GM23338 (cell line): Measurements from ENCODE around the gene TK1. TPM values are rescaled to one million over a fixed set of nuclear protein-coding genes. Genes with fewer than 3 reads are reported as not detected.

Experiments
- ATAC-seq: fragments of 200-7000 bp; cut with Tn5 transposase; 3 replicates; pipeline ENCODE4 v1.9.1; 2020
- DNase-seq: peaks from one replicate; pipeline ENCODE4 v3.0.0-alpha.2; 2015; ENCODE audit warnings: low spot score
- H2AFZ ChIP-seq: fragments of 200-600 bp; sonication (generic); 2 replicates; pipeline ENCODE4 v1.8.0; 2016; ENCODE audit warnings: antibody characterized with exemption, mild to moderate bottlenecking, moderate library complexity
- H3F3A ChIP-seq: fragments of 200-600 bp; sonication (generic); replicated peaks from 2 replicates; pipeline ENCODE4 v1.8.0; 2017; ENCODE audit warnings: antibody characterized with exemption, mixed run types, low read depth
- H3K27ac ChIP-seq: fragments of 200-600 bp; sonication (generic); 2 replicates; pipeline ENCODE4 v1.6.1; 2016; ENCODE audit warnings: low read depth
- H3K27me3 ChIP-seq: fragments of 200-600 bp; sonication (generic); 2 replicates; pipeline ENCODE4 v1.8.0; 2016; ENCODE audit warnings: mild to moderate bottlenecking, mixed run types, moderate library complexity; ENCODE audit not compliant: insufficient read depth
- H3K36me3 ChIP-seq: fragments of 200-600 bp; sonication (generic); 2 replicates; pipeline ENCODE4 v1.8.0; 2016; ENCODE audit warnings: mild to moderate bottlenecking; ENCODE audit not compliant: insufficient read depth
- H3K4me1 ChIP-seq: fragments of 200-600 bp; sonication (generic); 2 replicates; pipeline ENCODE4 v1.8.0; 2016; ENCODE audit warnings: mild to moderate bottlenecking, moderate library complexity; ENCODE audit not compliant: insufficient read depth
- H3K4me2 ChIP-seq: fragments of 200-600 bp; sonication (generic); 2 replicates; pipeline ENCODE4 v1.7.1; 2017; ENCODE audit warnings: mixed run types
- H3K4me3 ChIP-seq: fragments of 200-600 bp; sonication (generic); 2 replicates; pipeline ENCODE4 v1.6.1; 2016; ENCODE audit warnings: mixed run types
- H3K79me2 ChIP-seq: fragments of 200-600 bp; sonication (generic); replicated peaks from 2 replicates; pipeline ENCODE4 v1.8.0; 2017; ENCODE audit warnings: mild to moderate bottlenecking; ENCODE audit not compliant: insufficient read depth
- H3K9me2 ChIP-seq: fragments of 200-600 bp; sonication (generic); 2 replicates; pipeline ENCODE4 v1.8.0; 2017; ENCODE audit not compliant: insufficient read depth
- H4K20me1 ChIP-seq: fragments of 200-600 bp; sonication (generic); replicated peaks from 2 replicates; pipeline ENCODE4 v1.8.0; 2017; ENCODE audit warnings: mild to moderate bottlenecking; ENCODE audit not compliant: insufficient read depth
- H3K27ac Mint-ChIP-seq: 2 replicates; pipeline ENCODE4 v1.8.0; 2020; ENCODE audit warnings: inconsistent platforms, mild to moderate bottlenecking, moderate library complexity, mixed read lengths
- H3K27me3 Mint-ChIP-seq: 3 replicates; pipeline ENCODE4 v1.8.0; 2022; ENCODE audit warnings: low read depth, mild to moderate bottlenecking, moderate library complexity, mixed read lengths, inconsistent platforms; ENCODE audit not compliant: insufficient read depth, poor library complexity
- H3K36me3 Mint-ChIP-seq: 3 replicates; pipeline ENCODE4 v1.8.0; 2021; ENCODE audit warnings: low read depth, mild to moderate bottlenecking, inconsistent platforms, moderate library complexity, mixed read lengths
- H3K4me1 Mint-ChIP-seq: 3 replicates; pipeline ENCODE4 v1.8.0; 2020; ENCODE audit warnings: mild to moderate bottlenecking, inconsistent platforms, mixed read lengths
- H3K4me3 Mint-ChIP-seq: 3 replicates; pipeline ENCODE4 v1.8.0; 2021; ENCODE audit warnings: moderate library complexity, mild to moderate bottlenecking, inconsistent platforms, mixed read lengths
- H3K9me3 Mint-ChIP-seq: 3 replicates; pipeline ENCODE4 v1.8.0; 2020; ENCODE audit warnings: moderate library complexity, mild to moderate bottlenecking, inconsistent platforms, mixed read lengths
- EZH2phosphoT487 ChIP-seq: fragments of 200-600 bp; sonication (generic); IDR thresholded peaks from one replicate; pipeline ENCODE4 v1.8.1; 2018; ENCODE audit warnings: antibody characterized with exemption; ENCODE audit not compliant: unreplicated experiment
- JUNB ChIP-seq: IDR thresholded peaks from one replicate; pipeline ENCODE4 v1.6.1; 2016; ENCODE audit warnings: antibody characterized with exemption; ENCODE audit not compliant: unreplicated experiment
- NANOG ChIP-seq: IDR thresholded peaks from 2 replicates; pipeline ENCODE4 v1.6.1; 2016; ENCODE audit warnings: antibody characterized with exemption, borderline replicate concordance
- POLR2AphosphoS5 ChIP-seq: IDR thresholded peaks from 2 replicates; pipeline ENCODE4 v1.6.1; 2016; ENCODE audit warnings: antibody characterized with exemption, low read depth
- STAT1 ChIP-seq: IDR thresholded peaks from one replicate; pipeline ENCODE4 v1.6.1; 2016; ENCODE audit warnings: antibody characterized with exemption; ENCODE audit not compliant: unreplicated experiment
- ZNF331 ChIP-seq: fragments of 250-450 bp; sonication (Bioruptor Pico); IDR thresholded peaks from 2 replicates; pipeline ENCODE4 v1.5.0; 2020; ENCODE audit warnings: low read depth, mild to moderate bottlenecking, moderate library complexity
- polyA plus RNA-seq: library from polyadenylated mRNA; unstranded; fragments of >200 nt; fragmentation: Nextera tagmentation; extraction: Ambion mirVana; gene quantifications from 2 replicates; pipeline ENCODE4 v1.2.1, GENCODE V29; 2016
- total RNA-seq: library from RNA; depleted of rRNA; stranded (reverse); fragments of >200 nt; shearing (Covaris generic); gene quantifications from 2 replicates; pipeline ENCODE4 v1.2.3, GENCODE V29; 2014
- TF ChIP-seq, protein P1 (sequence below): IDR thresholded peaks from one replicate; pipeline ENCODE4 v1.6.1; 2018; ENCODE audit warnings: antibody characterized with exemption; ENCODE audit not compliant: unreplicated experiment
- TF ChIP-seq, protein P2 (sequence below): fragments of 250-450 bp; sonication (Bioruptor Pico); IDR thresholded peaks from 2 replicates; pipeline ENCODE4 v1.5.0; 2020; ENCODE audit warnings: mild to moderate bottlenecking, moderate library complexity

Gene TK1
- total and polyA plus RNA-seq, 2 experiments from 2014 or later: 74.5 to 84.4 TPM

DNA sequence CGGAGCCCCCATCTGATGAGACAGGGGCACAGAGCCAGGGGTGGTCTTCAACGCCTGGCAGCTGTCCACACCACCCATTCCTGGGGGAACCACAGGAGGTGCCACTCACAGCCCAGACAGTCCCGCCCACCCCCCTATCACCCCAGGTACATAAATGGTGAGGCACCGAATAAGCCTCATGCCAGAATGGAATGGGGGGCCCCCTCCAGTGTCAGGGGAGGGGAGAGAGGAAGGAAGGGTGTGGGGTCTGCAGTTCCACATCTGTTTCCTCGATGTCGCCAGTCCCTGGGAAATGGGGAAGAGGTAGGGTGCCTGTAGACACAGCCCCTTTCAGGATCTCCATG lies 60.0 kb downstream of the TK1 start:
- peaks cover 20% of the 10 kb centered on the region for H3K27me3 Mint-ChIP-seq
- no peak for TF ChIP-seq JUNB
- TF ChIP-seq, protein P1, sequence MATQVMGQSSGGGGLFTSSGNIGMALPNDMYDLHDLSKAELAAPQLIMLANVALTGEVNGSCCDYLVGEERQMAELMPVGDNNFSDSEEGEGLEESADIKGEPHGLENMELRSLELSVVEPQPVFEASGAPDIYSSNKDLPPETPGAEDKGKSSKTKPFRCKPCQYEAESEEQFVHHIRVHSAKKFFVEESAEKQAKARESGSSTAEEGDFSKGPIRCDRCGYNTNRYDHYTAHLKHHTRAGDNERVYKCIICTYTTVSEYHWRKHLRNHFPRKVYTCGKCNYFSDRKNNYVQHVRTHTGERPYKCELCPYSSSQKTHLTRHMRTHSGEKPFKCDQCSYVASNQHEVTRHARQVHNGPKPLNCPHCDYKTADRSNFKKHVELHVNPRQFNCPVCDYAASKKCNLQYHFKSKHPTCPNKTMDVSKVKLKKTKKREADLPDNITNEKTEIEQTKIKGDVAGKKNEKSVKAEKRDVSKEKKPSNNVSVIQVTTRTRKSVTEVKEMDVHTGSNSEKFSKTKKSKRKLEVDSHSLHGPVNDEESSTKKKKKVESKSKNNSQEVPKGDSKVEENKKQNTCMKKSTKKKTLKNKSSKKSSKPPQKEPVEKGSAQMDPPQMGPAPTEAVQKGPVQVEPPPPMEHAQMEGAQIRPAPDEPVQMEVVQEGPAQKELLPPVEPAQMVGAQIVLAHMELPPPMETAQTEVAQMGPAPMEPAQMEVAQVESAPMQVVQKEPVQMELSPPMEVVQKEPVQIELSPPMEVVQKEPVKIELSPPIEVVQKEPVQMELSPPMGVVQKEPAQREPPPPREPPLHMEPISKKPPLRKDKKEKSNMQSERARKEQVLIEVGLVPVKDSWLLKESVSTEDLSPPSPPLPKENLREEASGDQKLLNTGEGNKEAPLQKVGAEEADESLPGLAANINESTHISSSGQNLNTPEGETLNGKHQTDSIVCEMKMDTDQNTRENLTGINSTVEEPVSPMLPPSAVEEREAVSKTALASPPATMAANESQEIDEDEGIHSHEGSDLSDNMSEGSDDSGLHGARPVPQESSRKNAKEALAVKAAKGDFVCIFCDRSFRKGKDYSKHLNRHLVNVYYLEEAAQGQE: no peak
- ATAC-seq (no peak), DNase-seq (no peak)
- Histone ChIP-seq H3K36me3 (0 out of 2 replicates have a peak, but pooled peaks cover 5% of the 10 kb centered on the region), H3K79me2 (0 out of 2 replicates have a peak, but pooled peaks cover 5% of the 10 kb centered on the region), H3K9me2 (no peaks in the 10 kb centered on the region), H3K4me3 (peak overlapping the region; percentile 95), H3K4me2 (peak overlapping the region; percentile 99), H4K20me1 (no peaks in the 10 kb centered on the region), H2AFZ (no peak overlapping the region), H3F3A (0 out of 2 replicates have a peak, but pooled peaks cover 7% of the 10 kb centered on the region), H3K27me3 (peaks cover 10% of the 10 kb centered on the region), H3K4me1 (peaks cover 28% of the 10 kb centered on the region), H3K27ac (no peak overlapping the region)
- no peaks in the 10 kb centered on the region for H3K9me3 Mint-ChIP-seq
- peaks cover 18% of the 10 kb centered on the region for H3K36me3 Mint-ChIP-seq
- peak overlapping the region; percentile 67; the same call in 1 of the 2 replicates for H3K27ac Mint-ChIP-seq
- peak overlapping the region; percentile 80 for H3K4me3 Mint-ChIP-seq
- H3K4me1 Mint-ChIP-seq: peaks cover 20% of the 10 kb centered on the region

DNA sequence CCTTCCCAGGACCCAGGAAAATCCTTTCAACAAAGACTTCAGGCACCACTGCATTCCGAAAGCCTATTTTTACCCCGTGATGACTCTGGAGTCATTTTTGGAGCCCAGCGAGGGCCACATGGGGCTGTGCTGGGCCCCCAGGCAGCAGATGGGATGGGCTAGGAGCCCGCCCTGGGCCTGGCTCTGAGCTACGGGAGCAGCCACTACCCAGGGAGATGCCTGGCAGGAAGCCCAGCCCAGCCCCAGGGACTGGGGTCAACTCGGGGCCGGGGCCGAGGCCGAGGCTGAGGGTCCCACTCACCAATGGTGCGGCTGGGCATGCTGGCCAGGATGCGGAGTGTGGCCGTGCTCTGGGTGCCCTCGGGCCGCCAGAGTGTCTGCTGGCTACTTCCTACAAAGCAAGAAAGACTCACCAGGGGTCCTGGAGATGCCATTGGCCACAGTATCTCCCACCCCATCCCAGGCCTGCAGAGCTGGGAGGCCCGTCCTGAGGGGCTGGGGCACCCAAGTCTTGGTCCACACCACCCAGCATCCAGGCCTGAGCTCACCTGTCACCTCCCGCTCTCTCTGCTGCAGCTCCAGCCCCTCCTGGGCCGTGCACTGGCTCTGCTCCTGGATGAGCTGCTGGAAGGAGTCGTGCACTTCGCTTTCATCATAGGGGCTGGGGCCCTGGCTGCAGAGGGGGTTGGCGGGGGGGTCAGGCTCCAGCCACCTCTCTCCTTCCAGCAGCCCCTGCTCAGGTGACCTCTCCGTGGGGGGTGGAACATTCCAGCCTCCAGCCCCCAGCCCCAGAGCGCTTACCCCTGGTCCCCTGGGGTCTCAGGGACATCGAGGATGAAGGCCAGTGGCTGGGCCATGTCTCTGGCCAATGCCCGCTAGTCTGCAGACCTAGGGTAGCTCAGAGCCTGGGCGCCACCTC lies 60.6 kb downstream of the TK1 start:
- no peak overlapping the region for H2AFZ ChIP-seq
- Mint-ChIP-seq H3K36me3 (peaks cover 21% of the 10 kb centered on the region), H3K27ac (no peak overlapping the region), H3K4me3 (no peak overlapping the region), H3K27me3 (peaks cover 20% of the 10 kb centered on the region), H3K4me1 (peaks cover 20% of the 10 kb centered on the region), H3K9me3 (no peaks in the 10 kb centered on the region)
- H3K4me1 ChIP-seq: peaks cover 28% of the 10 kb centered on the region
- TF ChIP-seq EZH2phosphoT487 (no peak), JUNB (no peak), NANOG (no peak), POLR2AphosphoS5 (no peak), STAT1 (no peak), ZNF331 (CRISPR knock-in tag) (no peak)
- TF ChIP-seq, protein P2, sequence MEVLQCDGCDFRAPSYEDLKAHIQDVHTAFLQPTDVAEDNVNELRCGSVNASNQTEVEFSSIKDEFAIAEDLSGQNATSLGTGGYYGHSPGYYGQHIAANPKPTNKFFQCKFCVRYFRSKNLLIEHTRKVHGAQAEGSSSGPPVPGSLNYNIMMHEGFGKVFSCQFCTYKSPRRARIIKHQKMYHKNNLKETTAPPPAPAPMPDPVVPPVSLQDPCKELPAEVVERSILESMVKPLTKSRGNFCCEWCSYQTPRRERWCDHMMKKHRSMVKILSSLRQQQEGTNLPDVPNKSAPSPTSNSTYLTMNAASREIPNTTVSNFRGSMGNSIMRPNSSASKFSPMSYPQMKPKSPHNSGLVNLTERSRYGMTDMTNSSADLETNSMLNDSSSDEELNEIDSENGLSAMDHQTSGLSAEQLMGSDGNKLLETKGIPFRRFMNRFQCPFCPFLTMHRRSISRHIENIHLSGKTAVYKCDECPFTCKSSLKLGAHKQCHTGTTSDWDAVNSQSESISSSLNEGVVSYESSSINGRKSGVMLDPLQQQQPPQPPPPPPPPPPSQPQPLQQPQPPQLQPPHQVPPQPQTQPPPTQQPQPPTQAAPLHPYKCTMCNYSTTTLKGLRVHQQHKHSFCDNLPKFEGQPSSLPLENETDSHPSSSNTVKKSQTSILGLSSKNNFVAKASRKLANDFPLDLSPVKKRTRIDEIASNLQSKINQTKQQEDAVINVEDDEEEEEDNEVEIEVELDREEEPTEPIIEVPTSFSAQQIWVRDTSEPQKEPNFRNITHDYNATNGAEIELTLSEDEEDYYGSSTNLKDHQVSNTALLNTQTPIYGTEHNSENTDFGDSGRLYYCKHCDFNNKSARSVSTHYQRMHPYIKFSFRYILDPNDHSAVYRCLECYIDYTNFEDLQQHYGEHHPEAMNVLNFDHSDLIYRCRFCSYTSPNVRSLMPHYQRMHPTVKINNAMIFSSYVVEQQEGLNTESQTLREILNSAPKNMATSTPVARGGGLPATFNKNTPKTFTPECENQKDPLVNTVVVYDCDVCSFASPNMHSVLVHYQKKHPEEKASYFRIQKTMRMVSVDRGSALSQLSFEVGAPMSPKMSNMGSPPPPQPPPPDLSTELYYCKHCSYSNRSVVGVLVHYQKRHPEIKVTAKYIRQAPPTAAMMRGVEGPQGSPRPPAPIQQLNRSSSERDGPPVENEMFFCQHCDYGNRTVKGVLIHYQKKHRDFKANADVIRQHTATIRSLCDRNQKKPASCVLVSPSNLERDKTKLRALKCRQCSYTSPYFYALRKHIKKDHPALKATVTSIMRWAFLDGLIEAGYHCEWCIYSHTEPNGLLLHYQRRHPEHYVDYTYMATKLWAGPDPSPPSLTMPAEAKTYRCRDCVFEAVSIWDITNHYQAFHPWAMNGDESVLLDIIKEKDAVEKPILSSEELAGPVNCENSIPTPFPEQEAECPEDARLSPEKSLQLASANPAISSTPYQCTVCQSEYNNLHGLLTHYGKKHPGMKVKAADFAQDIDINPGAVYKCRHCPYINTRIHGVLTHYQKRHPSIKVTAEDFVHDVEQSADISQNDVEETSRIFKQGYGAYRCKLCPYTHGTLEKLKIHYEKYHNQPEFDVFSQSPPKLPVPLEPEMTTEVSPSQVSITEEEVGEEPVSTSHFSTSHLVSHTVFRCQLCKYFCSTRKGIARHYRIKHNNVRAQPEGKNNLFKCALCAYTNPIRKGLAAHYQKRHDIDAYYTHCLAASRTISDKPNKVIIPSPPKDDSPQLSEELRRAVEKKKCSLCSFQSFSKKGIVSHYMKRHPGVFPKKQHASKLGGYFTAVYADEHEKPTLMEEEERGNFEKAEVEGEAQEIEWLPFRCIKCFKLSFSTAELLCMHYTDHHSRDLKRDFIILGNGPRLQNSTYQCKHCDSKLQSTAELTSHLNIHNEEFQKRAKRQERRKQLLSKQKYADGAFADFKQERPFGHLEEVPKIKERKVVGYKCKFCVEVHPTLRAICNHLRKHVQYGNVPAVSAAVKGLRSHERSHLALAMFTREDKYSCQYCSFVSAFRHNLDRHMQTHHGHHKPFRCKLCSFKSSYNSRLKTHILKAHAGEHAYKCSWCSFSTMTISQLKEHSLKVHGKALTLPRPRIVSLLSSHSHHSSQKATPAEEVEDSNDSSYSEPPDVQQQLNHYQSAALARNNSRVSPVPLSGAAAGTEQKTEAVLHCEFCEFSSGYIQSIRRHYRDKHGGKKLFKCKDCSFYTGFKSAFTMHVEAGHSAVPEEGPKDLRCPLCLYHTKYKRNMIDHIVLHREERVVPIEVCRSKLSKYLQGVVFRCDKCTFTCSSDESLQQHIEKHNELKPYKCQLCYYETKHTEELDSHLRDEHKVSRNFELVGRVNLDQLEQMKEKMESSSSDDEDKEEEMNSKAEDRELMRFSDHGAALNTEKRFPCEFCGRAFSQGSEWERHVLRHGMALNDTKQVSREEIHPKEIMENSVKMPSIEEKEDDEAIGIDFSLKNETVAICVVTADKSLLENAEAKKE (CRISPR knock-in tag): no peak
- 0 out of 2 replicates have a peak, but pooled peaks cover 5% of the 10 kb centered on the region for H3K79me2 ChIP-seq
- H3K9me2 ChIP-seq: no peaks in the 10 kb centered on the region
- no peak overlapping the region for H3K27ac ChIP-seq
- DNase-seq (no peak), ATAC-seq (no peak)
- H3K27me3 ChIP-seq: peaks cover 8% of the 10 kb centered on the region
- 0 out of 2 replicates have a peak, but pooled peaks cover 7% of the 10 kb centered on the region for H3F3A ChIP-seq
- H3K36me3 ChIP-seq: 0 out of 2 replicates have a peak, but pooled peaks cover 5% of the 10 kb centered on the region
- H4K20me1 ChIP-seq: no peaks in the 10 kb centered on the region
- H3K4me2 ChIP-seq: peak overlapping the region; percentile 99
- H3K4me3 ChIP-seq: peak overlapping the region; percentile 95; the same call in 1 of the 2 replicates
